Duodenal mucosa (tissue), 2 donors: ENCODE data around the gene STAM2.
"Not testable (repeated sequence)": the region's sequence is repeated elsewhere in the genome, so short reads cannot be mapped to it uniquely, and the experiment has no call there.

Experiments
- H3K27ac ChIP-seq: one replicate; pipeline ENCODE4 v1.7.0; 2013; ENCODE audit warnings: low read depth, low read length
- H3K27me3 ChIP-seq, 2 donors: one replicate each; pipeline ENCODE4 v1.7.0; 2013; ENCODE audit warnings: low read length in 2 of 2, control low read depth in 1 of 2; ENCODE audit not compliant: insufficient read depth in 2 of 2, control insufficient read depth in 1 of 2
- H3K36me3 ChIP-seq, 2 donors: one replicate each; pipeline ENCODE4 v1.7.0; 2013; ENCODE audit warnings: low read length in 2 of 2, control low read depth in 1 of 2; ENCODE audit not compliant: insufficient read depth in 2 of 2, control insufficient read depth in 1 of 2
- H3K4me1 ChIP-seq, 2 donors: one replicate each; pipeline ENCODE4 v1.7.0; 2013; ENCODE audit warnings: low read length in 2 of 2, control low read depth in 1 of 2; ENCODE audit not compliant: insufficient read depth in 2 of 2, control insufficient read depth in 1 of 2
- H3K4me3 ChIP-seq, 2 donors: one replicate each; pipeline ENCODE4 v1.7.0; 2013; ENCODE audit warnings: low read length in 2 of 2, low read depth in 1 of 2
- H3K9ac ChIP-seq, 2 donors: one replicate each; pipeline ENCODE4 v1.7.0; 2013; ENCODE audit warnings: low read length in 2 of 2, low read depth in 1 of 2
- H3K9me3 ChIP-seq, 2 donors: one replicate each; pipeline ENCODE4 v1.7.0; 2013; ENCODE audit warnings: low read length in 2 of 2, control low read depth in 1 of 2; ENCODE audit not compliant: control insufficient read depth in 1 of 2

STAM2 gene

GRCh38 chr2:152115952-152116351, 59.6 kb downstream of the STAM2 start:
- no peaks in the 10 kb centered on the region for H3K4me1 ChIP-seq
- peaks cover 3 to 11% of the 10 kb centered on the region in 2 donors for H3K36me3 ChIP-seq
- no peaks in the 10 kb centered on the region for H3K9me3 ChIP-seq
- no peak overlapping the region for H3K4me3 ChIP-seq
- H3K27me3 ChIP-seq = no peaks in the 10 kb centered on the region
- H3K27ac ChIP-seq = no peak overlapping the region
- H3K9ac ChIP-seq = no peak overlapping the region

DNA sequence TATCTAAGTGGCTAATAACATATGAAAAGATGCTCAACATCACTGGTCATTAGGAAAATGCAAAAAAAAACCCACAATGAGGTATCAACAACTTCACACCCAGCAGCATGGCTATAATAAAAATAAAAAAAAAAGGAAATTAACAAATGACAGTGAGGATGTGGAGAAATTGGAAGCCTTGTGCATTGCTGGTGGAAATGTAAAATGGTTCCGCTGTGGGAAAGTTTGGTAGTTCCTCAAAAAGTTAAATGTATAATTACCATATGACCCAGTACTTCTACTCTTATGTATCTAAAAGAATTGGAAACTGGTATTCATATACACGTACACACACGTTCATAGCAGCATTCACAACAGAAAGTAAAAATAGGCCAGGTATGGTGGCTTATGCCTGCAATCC, 61.2 kb downstream of the STAM2 start:
- Histone ChIP-seq H3K4me3 (no peak overlapping the region), H3K27me3 (no peaks in the 10 kb centered on the region), H3K4me1 (no peaks in the 10 kb centered on the region), H3K9me3 (no peaks in the 10 kb centered on the region), H3K9ac (no peak overlapping the region), H3K27ac (no peak overlapping the region), H3K36me3 (peaks cover 1 to 9% of the 10 kb centered on the region in 2 donors)

GRCh38 chr2:152107140-152107539, 68.4 kb downstream of the STAM2 start:
- not testable (repeated sequence) for H3K36me3 ChIP-seq

GRCh38 chr2:152106464-152106863, 69.1 kb downstream of the STAM2 start:
- Histone ChIP-seq H3K27me3 (peaks cover 2% of the 10 kb centered on the region in 2 donors), H3K9ac (no peak overlapping the region), H3K4me3 (no peak overlapping the region), H3K27ac (no peak overlapping the region), H3K4me1 (no peaks in the 10 kb centered on the region), H3K9me3 (no peaks in the 10 kb centered on the region), H3K36me3 (no peaks in the 10 kb centered on the region)

More at GRCh38 chr2:152107140-152107539, 68.4 kb downstream of the STAM2 start:
- not testable (repeated sequence) for H3K9me3 ChIP-seq, H3K4me1 ChIP-seq, H3K4me3 ChIP-seq, H3K27me3 ChIP-seq, H3K27ac ChIP-seq, H3K9ac ChIP-seq

DNA sequence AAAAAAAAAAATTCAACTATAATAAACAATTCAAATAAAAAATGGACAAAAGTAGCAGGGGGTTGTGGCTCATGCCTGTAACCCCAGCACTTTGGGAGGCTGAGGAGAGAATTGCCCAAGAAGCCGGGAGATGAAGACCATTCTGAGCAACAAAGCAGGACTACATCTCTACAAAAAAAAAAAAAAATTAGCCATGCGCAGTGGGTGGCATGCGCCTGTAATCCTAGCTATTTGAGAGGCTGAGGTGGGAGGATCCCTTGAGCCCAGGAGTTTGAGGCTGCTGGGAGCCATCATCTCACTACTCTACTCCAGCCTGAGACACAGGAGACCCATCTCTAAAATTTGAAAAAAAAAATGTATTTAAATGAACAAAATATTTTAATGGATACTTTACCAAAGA, 72.3 kb downstream of the STAM2 start:
- no peak overlapping the region for H3K27ac ChIP-seq
- H3K9me3 ChIP-seq = no peaks in the 10 kb centered on the region
- H3K4me3 ChIP-seq = no peak overlapping the region
- peaks cover 23 to 28% of the 10 kb centered on the region in 2 donors for H3K27me3 ChIP-seq
- H3K9ac ChIP-seq = no peak overlapping the region
- H3K36me3 ChIP-seq = no peaks in the 10 kb centered on the region
- H3K4me1 ChIP-seq = peaks cover 3 to 9% of the 10 kb centered on the region in 2 donors

DNA sequence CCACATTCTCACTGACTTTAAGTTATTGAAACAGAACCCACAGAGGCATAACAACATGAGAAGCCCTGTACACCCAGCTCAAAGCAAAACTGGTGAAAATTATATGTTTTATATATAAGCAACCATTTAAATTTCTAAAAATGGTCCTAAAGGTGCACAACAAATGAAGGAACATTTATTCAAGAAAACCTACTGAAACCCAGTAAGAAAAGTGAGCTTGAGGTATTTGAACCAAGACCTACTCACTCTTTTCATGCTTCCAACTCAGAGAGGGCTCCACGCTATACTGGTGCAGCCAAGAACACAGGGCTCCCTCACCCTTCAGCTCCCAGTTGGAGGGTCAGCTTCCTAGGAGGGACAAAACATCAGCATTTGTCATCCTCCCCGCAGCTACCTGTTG, 74.6 kb downstream of the STAM2 start:
- Histone ChIP-seq H3K36me3 (no peaks in the 10 kb centered on the region), H3K27ac (no peak overlapping the region), H3K9me3 (no peaks in the 10 kb centered on the region), H3K4me1 (peaks cover 8 to 9% of the 10 kb centered on the region in 2 donors), H3K27me3 (peaks cover 34 to 43% of the 10 kb centered on the region in 2 donors), H3K4me3 (no peak overlapping the region), H3K9ac (no peak overlapping the region)

DNA sequence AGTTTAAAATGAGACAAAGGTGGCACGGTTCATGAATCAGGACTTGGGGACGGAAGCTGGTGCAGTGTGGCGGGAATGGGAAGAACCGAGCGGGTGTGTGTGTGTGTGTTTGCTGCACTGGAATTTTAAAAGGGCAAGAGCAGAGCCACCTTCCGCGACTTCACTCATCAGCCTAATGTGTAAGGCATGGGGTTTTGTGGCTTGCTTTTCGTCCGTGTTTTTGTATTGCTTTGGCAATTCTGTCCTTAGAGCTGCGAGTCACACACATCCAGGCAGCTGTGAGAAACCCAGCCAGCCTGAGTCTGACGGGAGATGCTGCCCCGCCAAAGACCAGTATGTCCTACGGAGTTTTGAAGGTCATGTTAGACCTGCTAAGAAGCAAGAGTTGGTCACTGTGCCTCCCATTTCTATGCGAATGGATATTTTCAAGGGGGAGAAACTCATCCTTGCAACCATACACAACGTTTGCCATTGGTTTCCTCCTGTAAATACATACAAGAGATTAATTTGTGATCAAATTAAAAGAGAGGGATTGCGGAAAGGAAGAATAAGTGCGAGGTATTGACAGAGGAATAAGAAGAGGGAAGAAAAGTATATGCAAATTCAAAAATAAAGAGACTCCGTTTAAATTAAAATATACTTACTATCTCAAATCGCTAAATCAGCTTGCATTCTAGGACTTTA, 76.1 kb downstream of the STAM2 start:
- Histone ChIP-seq H3K4me3 (peak overlapping the region; percentile 58 to 64), H3K27ac (no peak overlapping the region), H3K27me3 (peaks cover 34 to 50% of the 10 kb centered on the region in 2 donors), H3K4me1 (peaks cover 8 to 9% of the 10 kb centered on the region in 2 donors), H3K9ac (peak overlapping the region in 1 of 2 donors; percentile 35), H3K9me3 (no peaks in the 10 kb centered on the region), H3K36me3 (no peaks in the 10 kb centered on the region)

GRCh38 chr2:152098496-152099366, 76.8 kb downstream of the STAM2 start, which contains the start of gene CACNB4:
TSS of gene CACNB4 (minus strand) at chr2:152099044.
- Histone ChIP-seq H3K9me3 (no peaks in the 10 kb centered on the region), H3K27ac (no peak within 1 kb of the TSS), H3K36me3 (no peaks in the 10 kb centered on the region), H3K9ac (peak within 1 kb of the TSS in 1 of 2 donors; percentile 35), H3K4me1 (peaks cover 8 to 9% of the 10 kb centered on the region in 2 donors), H3K4me3 (peak within 1 kb of the TSS; percentile 58 to 64), H3K27me3 (peaks cover 34 to 58% of the 10 kb centered on the region in 2 donors)

GRCh38 chr2:152097801-152098495, 77.6 kb downstream of the STAM2 start:
- H3K27ac ChIP-seq = no peak overlapping the region
- peaks cover 8 to 9% of the 10 kb centered on the region in 2 donors for H3K4me1 ChIP-seq
- no peak overlapping the region for H3K9ac ChIP-seq
- peak overlapping the region; percentile 58 to 64 for H3K4me3 ChIP-seq
- H3K36me3 ChIP-seq = no peaks in the 10 kb centered on the region
- H3K27me3 ChIP-seq = peaks cover 34 to 59% of the 10 kb centered on the region in 2 donors
- no peaks in the 10 kb centered on the region for H3K9me3 ChIP-seq
